SIG-M5 treated with dmso at 0.1 percent for 504 hours (cell line): ENCODE measurements around the gene PQBP1.
A peak's percentile ranks its signal among the peaks of the same experiment; 100 is the strongest.
"Not testable (repeated sequence)": the region's sequence is repeated elsewhere in the genome, so short reads cannot be mapped to it uniquely, and the experiment has no call there.

Experiments used
- DNase-seq: peaks from one replicate; lab custom pipeline; 2025; ENCODE audit not compliant: unreplicated experiment; lab: John Stamatoyannopoulos, UW

Gene PQBP1, protein sequence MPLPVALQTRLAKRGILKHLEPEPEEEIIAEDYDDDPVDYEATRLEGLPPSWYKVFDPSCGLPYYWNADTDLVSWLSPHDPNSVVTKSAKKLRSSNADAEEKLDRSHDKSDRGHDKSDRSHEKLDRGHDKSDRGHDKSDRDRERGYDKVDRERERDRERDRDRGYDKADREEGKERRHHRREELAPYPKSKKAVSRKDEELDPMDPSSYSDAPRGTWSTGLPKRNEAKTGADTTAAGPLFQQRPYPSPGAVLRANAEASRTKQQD

DNA sequence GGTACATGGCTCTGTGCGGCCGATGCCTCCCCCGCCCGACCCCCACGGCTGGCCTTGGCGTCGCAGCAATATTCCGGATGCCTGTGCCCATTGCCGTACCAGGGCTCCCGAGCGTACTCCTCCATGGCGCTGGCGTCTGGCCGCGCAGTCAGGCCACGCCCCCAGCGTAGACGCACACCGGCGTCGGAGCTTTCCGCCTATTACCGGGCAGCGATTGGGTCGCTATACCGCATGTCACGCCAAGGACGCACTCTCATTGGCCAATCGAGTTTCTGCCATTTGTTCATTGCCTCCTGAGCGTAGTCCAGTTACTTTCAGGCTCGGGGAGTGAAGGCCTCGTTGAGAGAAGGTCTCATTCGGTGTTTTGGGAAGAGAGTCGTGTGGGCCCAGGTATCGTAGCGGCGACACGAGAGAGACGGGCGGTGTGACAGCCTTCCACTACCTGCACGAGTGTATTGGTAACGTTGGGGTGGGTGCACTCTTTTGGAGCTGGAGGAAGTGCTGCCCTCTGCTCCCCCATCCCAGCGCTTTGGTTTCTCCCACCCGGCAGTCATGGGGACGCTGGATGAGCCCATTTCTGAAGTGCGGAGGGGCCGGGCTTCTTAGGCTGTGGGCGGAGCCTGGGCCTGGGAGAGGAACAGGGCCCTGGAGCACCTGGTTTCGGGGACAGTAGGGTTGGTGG lies at the start of gene PQBP1, which contains the start of gene TIMM17B:
TSS of gene PQBP1 (plus strand) at position 306 of the 682 bp plus-strand sequence. CDS start 580 bp downstream, outside the sequence.
TSS of gene TIMM17B (minus strand) at position 144 of the 682 bp plus-strand sequence. CDS start at position 125, 19 bp downstream.
- DNase-seq = peak; percentile 95

DNA sequence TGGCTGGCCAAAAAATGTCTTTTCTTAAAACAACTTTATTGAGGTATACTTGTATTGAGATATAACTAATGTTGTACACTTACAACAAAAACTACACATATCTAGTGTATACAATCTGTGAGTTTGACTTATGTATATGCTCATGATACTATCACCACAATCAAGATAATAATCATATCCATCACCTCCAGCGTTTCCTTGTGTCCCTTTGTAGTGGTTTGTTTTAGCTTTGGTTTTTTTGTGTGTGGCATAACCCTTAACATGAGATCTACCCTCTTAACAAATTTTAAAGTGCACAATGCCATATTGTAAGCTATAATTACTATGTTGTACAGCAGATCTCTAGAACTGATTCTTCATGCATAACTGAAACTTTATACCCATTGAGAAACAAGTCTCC lies 48.9 kb upstream of the PQBP1 start:
- no peak for DNase-seq

DNA sequence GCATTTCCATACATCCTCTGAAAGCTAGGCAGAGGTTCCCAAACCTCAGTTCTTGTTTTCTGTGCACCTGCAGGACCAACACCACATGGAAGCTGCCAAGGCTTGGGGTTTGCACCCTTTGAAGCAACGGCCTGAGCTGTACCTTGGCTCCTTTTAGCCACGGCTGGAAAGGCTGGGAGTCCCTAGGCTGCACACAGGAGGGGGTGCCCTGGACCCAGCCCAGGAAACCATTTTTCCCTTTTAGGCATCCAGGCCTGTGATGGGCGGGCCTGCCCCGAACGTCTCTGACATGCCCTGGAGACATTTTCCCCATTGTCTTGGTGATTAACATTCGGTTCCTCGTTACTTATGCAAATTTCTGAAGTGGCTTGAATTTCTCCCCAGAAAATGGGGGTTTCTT lies 44.9 kb upstream of the PQBP1 start:
- DNase-seq = no peak

DNA sequence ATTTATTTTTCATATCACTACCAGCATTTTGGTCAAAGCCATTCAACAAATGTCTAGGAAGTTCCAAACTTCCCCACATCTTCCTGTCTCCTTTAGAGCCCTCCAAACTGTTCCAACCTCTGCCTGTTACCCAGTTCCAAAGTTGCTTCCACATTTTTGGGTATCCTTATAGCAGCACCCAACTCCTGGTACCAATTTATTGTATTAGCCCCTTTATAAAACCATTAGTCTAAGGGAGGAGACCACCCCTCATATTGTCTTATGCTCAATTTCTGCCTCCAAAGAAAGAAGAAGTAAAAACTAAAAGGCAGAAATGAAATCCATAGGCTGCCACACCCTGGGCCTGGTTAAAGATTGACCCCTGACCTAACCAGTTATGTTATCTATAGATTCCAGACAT lies 44.2 kb upstream of the PQBP1 start:
- DNase-seq = not testable (repeated sequence)

DNA sequence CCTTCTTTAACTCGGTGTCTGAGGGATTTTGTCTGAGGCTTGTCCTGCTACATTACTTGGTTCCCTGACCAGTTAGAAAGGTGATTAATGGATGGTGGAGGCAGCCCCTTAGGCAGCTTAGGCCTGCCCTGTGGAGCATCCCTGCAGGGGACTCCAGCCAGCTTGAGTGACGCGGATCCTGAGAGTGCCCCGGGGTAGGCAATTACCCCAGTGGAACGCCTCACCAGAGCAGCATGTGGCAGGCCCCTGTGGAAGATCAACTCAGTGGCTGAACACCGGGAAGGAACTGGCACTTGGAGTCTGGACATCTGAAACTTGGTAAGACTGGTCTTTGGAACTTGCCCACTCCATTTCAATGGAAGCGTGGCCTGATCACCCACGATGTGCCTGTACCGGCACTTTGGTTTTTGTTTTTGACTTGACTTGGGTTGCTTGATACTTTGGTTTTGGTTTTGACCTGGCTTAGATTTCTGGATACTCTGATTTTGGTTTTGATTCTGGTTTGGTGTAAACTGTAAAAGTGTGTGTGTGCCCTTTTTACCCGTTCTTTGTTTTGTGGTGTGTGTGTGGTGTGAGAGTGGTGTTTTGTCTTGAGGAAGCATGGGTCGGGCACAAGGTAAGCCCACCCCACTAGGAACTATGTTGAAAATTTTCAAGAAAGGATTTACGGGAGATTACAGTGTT lies 43.5 kb upstream of the PQBP1 start:
- not testable (repeated sequence) for DNase-seq

DNA sequence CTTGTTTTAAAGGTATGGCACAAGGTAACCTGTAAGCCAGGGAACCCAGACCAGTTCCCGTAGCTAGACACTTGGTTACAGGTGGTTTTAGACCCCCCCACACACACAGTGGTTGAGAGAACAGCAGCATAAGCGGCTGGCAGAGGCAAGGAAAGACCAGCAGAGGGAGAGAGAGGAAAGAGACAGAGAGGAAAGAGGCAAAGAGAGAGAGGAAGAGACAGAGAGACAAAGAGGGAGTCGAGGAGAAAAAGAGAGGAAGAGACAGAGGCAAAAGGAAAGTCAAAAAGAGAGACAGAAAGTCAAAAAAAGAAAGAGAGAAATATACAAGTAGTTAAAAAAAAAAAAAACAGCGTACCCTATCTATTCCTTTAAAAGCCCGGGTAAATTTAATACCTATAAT lies 42.8 kb upstream of the PQBP1 start:
- DNase-seq = no peak

DNA sequence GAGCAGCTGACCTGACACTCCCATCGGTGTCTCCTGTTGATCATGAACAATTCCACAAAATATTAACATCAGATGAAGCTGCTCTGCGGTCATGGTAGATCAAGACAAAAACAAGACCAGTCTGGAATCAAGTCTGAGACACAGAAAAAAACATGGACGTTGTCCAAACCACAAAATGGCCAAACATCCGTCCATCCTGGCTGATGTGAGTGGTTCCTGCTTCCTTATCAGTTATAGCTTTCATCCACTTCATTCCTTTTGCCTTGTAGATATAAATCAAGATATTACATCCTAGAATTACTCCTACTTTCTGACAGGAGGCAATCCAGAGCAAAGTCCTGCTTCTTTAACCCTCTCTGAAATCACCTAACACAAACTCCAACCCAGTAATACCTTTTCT lies 33.5 kb upstream of the PQBP1 start:
- DNase-seq = no peak

DNA sequence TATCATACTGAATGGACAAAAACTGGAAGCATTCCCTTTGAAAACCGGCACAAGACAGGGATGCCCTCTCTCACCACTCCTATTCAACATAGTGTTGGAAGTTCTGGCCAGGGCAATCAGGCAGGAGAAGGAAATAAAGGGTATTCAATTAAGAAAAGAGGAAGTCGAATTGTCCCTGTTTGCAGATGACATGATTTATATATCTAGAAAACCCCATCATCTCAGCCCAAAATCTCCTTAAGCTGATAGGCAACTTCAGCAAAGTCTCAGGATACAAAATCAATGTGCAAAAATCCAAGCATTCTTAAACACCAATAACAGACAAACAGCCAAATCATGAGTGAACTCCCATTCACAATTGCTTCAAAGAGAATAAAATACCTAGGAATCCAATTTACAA lies 25.7 kb upstream of the PQBP1 start:
- DNase-seq = not testable (repeated sequence)

DNA sequence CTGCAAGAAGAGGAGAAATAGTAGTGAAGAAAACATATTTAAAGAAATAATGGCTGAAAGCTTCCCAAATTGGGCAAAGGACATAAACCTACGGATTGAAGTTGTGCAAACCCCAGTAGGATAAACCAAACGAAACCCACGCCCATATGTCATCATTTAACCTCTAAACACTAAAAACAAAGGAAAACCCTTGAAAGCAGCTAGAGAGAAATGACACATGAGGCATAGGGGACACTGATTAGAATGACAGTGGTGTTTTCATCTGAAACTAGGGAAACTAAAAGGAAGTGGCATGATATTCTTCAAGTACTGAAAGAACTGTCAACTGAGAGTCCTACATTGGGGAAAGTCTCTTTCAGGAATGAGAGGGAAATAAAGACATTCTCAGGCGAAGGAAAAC lies 20.8 kb upstream of the PQBP1 start:
- DNase-seq = not testable (repeated sequence)

DNA sequence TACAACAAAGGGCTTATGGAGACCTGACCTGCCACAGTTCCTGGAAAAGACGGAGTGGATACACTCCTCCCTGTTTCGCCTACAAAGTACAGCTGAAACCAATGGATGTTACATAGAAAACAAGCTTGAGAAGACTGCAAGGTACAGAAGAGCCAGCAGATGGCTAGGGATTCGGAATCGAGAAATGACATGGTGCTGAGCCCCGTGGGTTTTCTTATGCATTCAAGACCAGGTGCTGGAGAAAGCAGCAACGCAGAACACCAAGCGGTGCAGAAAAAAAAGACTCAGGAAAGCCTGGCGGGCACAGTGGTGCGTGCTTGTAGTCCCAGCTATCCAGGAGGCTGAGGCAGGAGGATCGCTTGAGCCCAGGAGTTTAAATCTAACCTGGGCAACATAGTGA lies 14.0 kb upstream of the PQBP1 start:
- no peak for DNase-seq

DNA sequence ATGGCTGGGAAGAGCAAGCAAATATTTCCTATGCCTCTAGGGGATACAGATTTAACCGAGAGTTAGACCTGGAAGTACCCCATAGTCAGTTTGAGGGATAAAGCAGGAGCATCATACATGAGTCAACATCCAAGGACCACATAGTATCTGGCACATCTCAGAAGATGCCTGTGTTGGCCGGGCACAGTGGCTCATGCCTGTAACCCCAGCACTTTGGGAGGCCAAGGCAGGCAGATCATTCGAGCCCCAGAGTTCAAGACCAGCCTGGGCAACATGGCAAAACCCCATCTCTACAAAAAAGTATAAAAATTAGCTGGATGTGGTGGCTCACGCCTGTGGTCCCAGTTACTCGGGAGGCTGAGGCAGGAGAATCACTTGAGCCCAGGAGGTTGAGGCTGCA lies 11.1 kb upstream of the PQBP1 start:
- not testable (repeated sequence) for DNase-seq

DNA sequence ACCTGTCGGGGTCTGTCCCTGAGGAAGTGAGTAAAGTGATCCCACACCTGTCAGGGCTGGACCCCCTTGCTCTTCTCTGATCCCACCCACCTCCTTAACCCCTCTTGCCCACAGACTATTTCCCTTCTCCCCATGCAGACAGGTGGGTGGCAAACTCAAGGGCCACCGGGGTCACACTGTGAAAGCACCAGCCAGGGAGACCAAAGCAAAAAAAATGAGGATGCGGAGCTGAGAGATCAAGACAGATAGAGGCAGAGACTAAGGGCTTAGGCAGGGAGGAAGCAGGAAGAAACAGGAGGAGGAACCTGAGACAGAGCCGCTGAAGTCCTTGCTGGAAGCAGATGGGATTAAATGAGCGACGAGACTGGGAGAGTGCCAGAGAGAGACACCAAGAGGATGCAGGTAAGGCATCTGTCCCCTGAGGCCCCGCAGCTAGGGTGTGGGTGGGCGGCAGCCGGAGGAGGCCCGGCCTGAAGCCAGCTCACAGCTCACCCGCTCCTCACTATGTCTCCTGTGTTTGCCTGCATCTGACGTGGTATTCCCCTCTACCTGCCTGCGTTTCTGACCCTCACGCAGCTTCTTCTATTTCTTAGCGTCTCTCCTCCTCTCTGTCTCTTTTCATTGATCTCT lies 7.3 kb upstream of the PQBP1 start:
- DNase-seq = no peak

DNA sequence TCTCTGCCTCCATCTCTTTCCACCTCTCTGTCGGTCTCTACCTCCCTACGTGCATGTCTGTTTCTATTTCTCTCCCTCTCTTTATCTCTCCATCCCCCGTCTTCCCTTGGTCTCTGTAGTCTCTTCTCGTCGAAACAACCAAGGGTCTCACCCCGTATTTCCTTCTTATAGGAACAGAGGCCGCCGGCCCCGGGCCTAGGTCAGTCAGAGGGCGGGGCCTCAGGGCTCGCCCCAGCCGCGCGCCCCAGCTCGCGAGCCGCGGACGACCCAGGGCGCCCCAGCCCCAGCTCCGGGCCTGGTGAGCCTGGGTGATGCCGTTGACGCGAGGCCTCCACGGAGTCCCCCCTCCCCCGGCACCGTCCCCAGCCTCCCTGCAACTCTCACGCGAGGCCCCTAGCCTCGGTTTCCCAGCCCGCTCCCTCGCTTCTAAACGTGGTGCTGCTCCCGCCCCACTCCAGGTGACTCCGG lies 6.8 kb upstream of the PQBP1 start:
- DNase-seq = no peak

DNA sequence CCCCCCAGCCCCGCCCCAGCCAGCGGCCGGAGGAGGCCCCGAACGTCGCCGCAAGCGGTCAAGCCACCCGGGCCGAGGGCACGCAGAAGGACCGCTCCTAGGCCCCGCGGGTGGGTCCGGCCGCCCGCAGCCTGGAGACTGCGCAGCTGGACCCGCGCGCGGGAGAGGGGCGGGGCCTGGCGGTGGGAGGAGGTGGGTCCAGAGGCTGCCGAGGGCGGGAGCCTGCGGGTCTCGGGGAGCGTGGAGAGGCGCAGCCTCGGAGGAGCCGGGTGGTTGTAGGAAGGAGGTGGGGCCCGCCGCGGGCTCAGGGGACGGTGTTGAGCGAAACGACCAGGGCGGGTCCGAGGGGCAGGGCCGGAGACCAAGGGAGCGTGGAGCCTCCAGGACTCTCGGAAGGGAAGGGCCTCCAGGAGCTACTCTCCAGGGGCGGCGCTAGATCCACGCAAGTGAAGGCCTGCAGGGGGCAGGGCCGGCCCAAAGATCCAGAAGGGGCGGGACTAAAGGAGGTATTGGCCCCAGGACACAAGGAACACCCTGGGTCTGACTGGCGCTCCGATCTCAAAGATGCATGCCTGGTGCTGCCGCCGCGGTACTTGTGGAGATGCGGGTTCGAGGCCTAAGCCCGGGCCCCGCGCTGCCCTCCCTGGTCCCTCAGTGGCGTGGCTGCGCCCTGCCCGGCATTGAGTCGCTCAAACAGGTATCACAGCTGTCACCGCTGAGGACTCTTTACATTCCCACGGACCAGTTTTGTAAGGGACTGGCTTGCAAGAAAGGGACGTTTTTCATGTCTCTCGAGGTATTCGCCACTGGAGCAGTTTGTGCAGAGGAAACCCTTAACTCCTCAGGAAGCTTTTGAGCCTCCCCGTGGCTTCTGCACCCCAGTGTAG lies 6.1 kb upstream of the PQBP1 start:
- DNase-seq = peak; percentile 69

DNA sequence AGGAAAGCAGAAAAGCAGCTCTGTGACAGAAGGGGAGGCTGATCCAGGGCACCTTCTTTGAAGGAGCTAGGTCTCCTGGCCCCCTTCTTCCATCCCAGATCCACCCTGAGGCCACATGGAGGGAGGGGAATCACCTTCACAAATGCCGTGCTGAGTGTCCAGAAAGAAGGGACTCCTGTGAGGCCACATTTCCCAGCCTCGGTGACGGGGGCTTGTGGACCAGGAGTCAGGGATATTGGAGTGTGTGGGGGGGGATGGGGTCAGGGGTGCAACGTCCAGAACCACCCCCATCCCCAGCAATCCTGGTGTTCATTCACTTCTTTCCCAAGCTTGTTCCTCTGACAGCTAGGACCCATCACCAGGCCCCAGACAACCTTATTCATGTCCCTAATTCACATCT lies 4.8 kb upstream of the PQBP1 start:
- no peak for DNase-seq

DNA sequence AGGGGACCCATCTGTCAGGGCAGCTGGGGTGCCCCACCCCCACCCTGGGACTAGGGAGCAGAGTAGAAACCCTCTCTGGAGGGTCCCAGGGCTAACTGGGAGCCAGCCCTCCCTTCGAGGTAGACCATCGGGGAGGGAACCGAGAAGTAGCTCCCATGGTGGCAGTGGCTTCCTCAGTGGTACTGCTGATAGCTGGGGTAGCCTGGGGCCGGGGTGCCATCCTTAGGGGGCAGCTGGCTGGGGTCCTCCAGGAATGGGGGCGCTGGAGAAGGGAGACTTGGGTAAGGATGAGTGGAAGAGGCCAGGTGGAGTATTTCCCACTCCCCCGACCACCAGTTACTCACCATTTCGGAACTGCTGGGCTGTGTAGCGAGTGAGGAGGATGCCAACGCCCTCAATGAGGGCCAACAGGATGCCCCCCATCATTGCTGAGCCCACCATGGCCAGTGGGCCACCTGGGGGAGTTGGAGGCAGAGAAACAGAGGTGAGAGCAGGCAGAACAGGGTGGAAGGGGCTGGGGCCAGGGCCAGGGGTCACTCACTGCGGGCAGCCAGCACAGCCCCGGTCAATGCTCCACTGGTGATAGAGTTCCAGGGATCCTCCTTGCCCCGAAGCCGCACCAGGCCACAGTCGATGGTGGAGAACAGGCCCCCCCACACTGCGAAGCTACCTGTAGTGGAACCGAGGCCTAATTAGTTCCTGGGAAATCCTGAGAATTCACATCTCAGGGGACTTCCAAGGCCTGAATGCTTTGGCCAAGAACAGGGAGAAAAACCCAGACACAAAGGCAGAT lies 4.0 kb upstream of the PQBP1 start:
- no peak for DNase-seq

DNA sequence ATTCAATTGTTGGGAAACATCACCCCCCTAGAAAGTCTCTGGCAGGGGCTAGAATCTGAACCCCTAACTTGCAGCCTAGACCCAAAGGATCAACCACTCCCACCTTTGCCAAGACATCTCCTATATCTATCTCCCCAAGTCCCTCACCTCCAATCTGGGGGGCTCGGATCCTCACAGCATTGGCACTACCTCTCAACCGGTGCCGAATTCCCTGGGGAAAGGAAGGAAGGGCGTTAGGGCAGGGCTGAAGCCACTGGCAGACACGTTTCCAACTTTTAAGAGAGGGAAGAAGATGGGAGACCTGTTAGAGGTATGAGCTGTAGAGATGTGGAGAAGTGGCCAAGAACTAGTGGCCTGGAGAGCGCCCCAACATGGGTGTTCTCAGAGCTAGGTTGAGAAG lies 2.8 kb upstream of the PQBP1 start:
- no peak for DNase-seq

DNA sequence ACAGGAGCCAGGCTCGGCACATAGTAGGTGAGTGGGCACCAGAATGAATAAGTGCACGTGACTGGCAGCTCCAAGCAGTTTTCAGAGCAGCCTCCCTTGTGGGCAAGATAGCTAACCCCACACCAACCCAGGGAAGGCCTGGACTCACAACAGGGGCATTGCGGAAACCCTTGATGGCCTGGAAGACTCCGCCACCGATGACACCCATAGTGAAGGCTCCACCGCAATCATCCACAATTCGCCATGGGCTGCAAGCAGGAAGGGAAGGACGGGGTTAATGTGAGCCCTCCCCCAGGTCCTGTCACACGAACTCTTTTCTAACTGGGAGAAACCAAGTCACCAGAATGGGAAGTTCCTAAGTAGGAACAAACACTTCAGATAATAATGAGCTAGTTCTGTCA lies 1.1 kb upstream of the PQBP1 start:
- peak; percentile 37 for DNase-seq

DNA sequence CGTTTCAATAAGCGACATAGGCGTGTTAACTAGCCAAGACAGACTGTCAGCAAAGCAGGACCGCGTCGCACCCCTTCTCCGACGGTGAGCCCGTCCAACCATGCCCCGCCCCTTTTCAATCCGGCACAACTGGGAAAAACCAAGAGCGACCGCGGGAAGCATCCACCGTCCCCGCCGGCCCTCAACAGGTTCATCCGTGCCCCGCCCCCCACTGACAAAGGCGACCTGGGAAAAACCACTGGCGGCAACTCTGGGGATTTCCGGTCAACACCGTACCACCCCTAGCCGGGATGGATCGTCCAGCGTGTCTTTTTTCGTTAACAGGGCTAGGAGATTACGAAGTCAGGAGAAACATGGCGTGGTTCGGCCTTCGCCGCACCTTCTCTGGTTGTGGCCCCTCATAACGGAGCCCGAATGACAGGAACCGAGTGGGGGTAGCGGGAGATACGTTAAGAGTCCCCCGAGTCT lies 539 bp upstream of the PQBP1 start:
- peak; percentile 62 for DNase-seq

DNA sequence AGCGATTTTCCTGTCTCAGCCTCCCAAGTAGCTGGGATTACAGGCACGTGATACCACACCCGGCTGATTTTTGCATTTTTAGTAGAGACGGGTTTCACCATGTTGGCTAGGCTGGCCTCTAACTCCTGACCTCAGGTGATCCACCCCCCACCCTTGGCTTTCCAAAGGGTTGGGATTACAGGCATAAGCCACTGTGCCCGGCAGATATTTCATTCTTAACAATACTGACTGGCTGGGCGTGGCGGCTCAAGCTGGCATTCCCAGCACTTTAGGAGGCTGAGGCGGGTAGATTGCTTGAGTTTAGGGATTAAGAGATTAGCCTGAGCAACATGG lies 1.3 kb downstream of the PQBP1 start:
- DNase-seq = no peak
